ACC112 (cell line): ENCODE measurements around the gene ACER3.
"Not testable (repeated sequence)": the region's sequence is repeated elsewhere in the genome, so short reads cannot be mapped to it uniquely, and the experiment has no call there.

Experiments used
- H2AFZ ChIP-seq: fragments of 200-600 bp; sonication (generic); one replicate; pipeline ENCODE4 v1.6.0; 2017; ENCODE audit warnings: antibody characterized with exemption, low read length; ENCODE audit not compliant: unreplicated experiment
- H3K27ac ChIP-seq: fragments of 200-600 bp; sonication (generic); 2 replicates; pipeline ENCODE4 v1.5.1; 2014; ENCODE audit warnings: low read depth, mild to moderate bottlenecking, antibody characterized with exemption, low read length, moderate library complexity
- H3K27me3 ChIP-seq: fragments of 200-600 bp; sonication (generic); 2 replicates; pipeline ENCODE4 v1.6.1; 2014; ENCODE audit warnings: mild to moderate bottlenecking, antibody characterized with exemption, low read length, moderate library complexity, mixed read lengths; ENCODE audit not compliant: insufficient read depth
- H3K36me3 ChIP-seq: fragments of 200-600 bp; sonication (generic); 2 replicates; pipeline ENCODE4 v1.6.1; 2016; ENCODE audit warnings: mild to moderate bottlenecking, antibody characterized with exemption, low read length, moderate library complexity, mixed read lengths; ENCODE audit not compliant: insufficient read depth
- H3K4me1 ChIP-seq: fragments of 200-600 bp; sonication (generic); one replicate; pipeline ENCODE4 v1.6.1; 2016; ENCODE audit warnings: low read length, mixed read lengths; ENCODE audit not compliant: insufficient read depth, unreplicated experiment, control insufficient read depth
- H3K4me3 ChIP-seq: fragments of 200-600 bp; sonication (generic); 2 replicates; pipeline ENCODE4 v1.5.1; 2014; ENCODE audit warnings: mild to moderate bottlenecking, low read depth, low read length
- H3K79me2 ChIP-seq: fragments of 200-600 bp; sonication (generic); one replicate; pipeline ENCODE4 v1.6.0; 2016; ENCODE audit warnings: low read length; ENCODE audit not compliant: control insufficient read depth, unreplicated experiment, insufficient read depth

Gene ACER3

DNA sequence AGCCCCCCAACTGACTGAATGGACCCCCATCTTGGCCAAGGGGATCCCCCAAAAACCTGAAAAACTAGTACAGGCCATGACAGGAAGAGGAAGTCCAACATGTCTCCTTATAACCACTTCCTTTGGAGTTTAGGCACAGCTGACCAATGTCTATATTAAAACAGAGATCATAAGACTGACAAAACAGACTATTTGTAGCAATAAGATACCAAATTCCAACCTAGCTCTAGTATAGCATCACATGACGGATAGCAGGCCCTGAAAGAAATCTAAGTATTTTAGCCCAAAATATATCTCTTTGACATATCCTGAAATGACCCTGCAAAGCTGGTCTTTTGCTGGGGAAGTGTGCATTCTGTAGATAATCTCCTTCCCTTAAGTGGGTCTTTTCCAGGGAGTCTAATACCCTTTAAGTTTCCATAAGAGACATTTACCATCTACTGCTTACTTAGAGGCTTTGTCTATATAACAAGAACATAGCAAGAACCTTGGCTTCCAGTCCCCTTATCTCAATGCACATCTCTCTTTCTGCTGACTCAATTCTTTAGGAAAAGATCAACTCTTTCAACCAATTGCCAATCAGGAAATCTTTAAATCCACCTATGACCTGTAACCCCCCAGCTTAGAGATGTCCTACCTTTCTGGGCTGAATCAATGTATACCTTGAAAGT lies 34.9 kb upstream of the ACER3 start:
- Histone ChIP-seq H3K4me3 (no peak overlapping the region), H3K4me1 (peaks cover 33% of the 10 kb centered on the region), H3K27ac (no peak overlapping the region), H3K27me3 (no peaks in the 10 kb centered on the region), H3K36me3 (no peaks in the 10 kb centered on the region), H2AFZ (no peak overlapping the region), H3K79me2 (no peaks in the 10 kb centered on the region)

DNA sequence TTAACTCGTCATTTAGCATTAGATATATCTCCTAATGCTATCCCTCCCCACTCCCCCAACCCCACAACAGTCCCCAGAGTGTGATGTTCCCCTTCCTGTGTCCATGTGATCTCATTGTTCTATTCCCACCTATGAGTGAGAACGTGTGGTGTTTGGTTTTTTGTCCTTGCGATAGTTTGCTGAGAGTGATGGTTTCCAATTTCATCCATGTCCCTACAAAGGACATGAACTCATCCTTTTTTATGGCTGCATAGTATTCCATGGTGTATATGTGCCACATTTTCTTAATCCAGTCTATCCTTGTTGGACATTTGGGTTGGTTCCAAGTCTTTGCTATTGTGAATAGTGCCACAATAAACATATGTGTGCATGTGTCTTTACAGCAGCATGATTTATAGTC lies 34.2 kb upstream of the ACER3 start:
- not testable (repeated sequence) for H3K79me2 ChIP-seq, H3K4me3 ChIP-seq, H3K27me3 ChIP-seq, H3K27ac ChIP-seq, H2AFZ ChIP-seq, H3K36me3 ChIP-seq
- peaks cover 33% of the 10 kb centered on the region for H3K4me1 ChIP-seq

DNA sequence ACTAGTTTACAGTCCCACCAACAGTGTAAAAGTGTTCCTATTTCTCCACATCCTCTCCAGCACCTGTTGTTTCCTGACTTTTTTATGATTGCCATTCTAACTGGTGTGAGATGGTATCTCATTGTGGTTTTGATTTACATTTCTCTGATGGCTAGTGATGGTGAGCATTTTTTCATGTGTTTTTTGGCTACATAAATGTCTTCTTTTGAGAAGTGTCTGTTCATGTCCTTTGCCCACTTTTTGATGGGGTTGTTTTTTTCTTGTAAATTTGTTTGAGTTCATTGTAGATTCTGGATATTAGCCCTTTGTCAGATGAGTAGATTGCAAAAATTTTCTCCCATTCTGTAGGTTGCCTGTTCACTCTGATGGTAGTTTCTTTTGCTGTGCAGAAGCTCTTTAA lies 33.7 kb upstream of the ACER3 start:
- H2AFZ ChIP-seq, result not testable (repeated sequence)

DNA sequence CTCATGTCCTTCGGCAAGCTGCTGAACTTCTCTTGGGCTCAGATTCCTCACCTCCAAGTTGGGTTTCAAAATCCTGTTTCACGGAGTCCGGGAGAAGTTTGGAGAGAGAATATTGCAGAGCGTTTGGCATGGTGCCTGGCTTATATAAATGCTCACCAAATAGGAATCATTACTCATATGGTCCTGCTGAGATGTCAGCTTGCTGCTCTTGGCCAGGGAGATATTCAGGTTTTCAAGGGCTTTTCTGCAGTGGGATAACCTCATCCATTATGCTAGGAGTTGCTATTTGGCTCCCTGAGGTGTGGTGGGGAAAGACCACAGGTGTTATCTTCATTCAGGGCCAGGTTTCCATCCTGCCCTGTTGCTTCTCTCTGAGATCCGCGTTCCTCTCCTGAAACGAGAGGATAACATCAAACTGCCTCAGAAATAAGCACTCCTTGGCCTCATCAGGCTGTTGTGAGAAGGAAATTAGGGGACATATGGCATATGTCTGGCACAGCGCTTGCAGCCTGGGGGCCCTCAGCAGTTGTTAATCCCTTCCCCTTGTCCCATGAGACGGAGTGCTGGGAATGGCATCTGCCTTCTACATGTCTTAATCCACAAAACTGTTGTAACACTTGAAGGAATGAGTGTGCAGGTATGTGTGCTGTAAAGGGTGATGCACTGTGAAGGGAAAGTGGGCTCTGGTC lies 29.9 kb upstream of the ACER3 start:
- no peak overlapping the region for H3K27ac ChIP-seq
- H3K36me3 ChIP-seq, result no peaks in the 10 kb centered on the region
- H2AFZ ChIP-seq, result no peak overlapping the region

More for the DNA sequence above, 33.7 kb upstream of the ACER3 start:
- H3K4me1 ChIP-seq, result peaks cover 33% of the 10 kb centered on the region
- not testable (repeated sequence) for H3K4me3 ChIP-seq, H3K27ac ChIP-seq, H3K27me3 ChIP-seq, H3K79me2 ChIP-seq, H3K36me3 ChIP-seq

DNA sequence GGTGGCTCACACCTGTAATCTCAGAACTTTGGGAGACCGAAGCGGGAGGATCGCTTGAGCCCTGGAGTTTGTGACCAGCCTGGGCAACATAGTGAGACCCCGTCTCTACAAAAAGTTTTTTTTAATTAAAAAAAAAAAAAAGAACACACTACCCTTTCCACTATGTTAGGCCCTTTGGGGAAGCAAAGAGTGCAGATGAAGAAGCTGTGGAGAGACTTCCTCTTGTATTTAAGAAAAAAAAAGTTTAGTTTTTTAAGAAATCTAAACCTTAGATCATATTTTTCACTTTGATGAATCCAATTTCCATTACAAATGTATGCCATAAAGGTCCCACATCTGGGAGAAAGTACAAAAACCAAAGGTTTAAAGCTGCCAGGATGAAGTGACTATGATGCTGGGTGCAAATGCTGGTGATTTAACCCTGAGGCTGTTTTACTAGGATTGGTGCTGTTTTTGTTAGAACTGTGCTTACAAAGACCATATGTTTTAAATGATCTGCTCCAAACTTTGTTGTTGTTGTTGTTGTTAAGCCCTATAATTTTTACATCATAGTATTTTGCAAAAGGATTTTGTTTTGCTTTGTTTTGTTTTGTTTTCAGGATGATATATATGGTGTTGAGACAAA lies 28.9 kb upstream of the ACER3 start:
- peaks cover 6% of the 10 kb centered on the region for H3K4me1 ChIP-seq
- H3K27me3 ChIP-seq, result no peaks in the 10 kb centered on the region
- H3K36me3 ChIP-seq, result no peaks in the 10 kb centered on the region
- no peak overlapping the region for H3K27ac ChIP-seq
- no peak overlapping the region for H3K4me3 ChIP-seq
- H2AFZ ChIP-seq, result no peak overlapping the region
- no peaks in the 10 kb centered on the region for H3K79me2 ChIP-seq

More for the DNA sequence above, 29.9 kb upstream of the ACER3 start:
- no peaks in the 10 kb centered on the region for H3K79me2 ChIP-seq
- no peak overlapping the region for H3K4me3 ChIP-seq
- peaks cover 7% of the 10 kb centered on the region for H3K4me1 ChIP-seq
- no peaks in the 10 kb centered on the region for H3K27me3 ChIP-seq

DNA sequence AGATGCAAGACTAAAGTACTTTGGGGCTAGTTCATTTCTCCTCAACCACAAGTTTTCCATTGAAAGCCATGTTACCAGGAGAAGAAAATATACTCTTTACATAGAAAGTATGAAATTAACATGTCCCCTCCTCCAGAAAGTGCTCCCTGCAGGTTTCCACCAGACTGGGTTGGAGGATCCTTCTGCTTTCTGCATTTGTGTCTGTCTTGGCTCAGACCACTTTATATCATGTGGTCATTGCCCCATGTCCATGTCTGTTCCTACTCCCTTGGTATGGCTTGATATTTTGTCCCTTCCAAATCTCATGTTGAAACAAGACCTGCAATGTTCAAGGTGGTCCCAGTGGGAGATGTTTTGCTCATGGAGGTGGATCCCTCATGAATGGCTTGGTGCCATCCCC lies 28.4 kb upstream of the ACER3 start:
- Histone ChIP-seq H3K27me3 (0 out of 2 replicates have a peak, but pooled peaks cover under 1% of the 10 kb centered on the region), H3K4me3 (no peak overlapping the region), H3K36me3 (no peaks in the 10 kb centered on the region), H3K4me1 (peaks cover 6% of the 10 kb centered on the region), H3K27ac (no peak overlapping the region), H2AFZ (no peak overlapping the region), H3K79me2 (no peaks in the 10 kb centered on the region)

DNA sequence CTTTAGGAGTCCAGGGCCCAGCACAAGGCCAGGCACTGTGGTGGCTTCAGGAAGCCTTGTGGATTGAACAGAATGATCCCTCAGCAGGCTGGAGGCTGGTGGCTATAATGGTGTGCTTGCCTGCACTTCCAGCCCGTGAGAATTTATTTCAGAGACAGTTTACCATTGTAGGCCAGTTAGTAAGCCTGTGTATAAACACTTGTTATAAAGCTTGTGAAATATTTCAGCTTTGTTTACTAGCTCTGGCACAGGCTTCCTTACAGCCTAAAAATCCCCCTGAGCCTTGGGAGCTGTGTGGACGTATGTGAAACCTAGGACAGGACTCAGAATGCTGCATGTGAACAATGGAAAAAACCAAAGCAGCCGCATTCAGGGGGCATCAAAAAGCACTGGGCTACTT lies 26.6 kb upstream of the ACER3 start:
- Histone ChIP-seq H3K79me2 (no peaks in the 10 kb centered on the region), H3K36me3 (no peaks in the 10 kb centered on the region), H3K4me1 (peaks cover 6% of the 10 kb centered on the region), H3K27me3 (peaks cover 5% of the 10 kb centered on the region; the same call in 1 of the 2 replicates), H3K4me3 (no peak overlapping the region), H2AFZ (no peak overlapping the region), H3K27ac (no peak overlapping the region)

DNA sequence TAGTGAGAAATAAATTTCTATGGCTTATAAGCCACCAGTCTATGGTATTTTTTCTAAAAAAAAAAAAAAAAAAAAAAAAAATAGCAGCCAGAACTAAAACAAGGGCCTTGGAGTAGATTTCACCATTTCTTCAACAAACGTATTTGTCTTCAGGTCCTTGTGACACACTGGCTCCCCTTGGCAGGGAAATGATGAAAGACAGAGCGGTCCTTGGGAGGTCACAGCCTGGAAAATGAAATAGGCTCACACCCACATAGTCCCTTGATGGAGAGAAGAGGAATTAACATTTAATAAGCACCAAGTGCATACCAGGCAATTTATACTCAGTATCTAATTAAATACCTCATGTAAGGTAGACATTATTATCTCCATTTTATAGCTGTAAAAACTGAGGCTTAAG lies 25.7 kb upstream of the ACER3 start:
- Histone ChIP-seq H3K27ac (no peak overlapping the region), H3K79me2 (no peaks in the 10 kb centered on the region), H3K27me3 (peaks cover 8% of the 10 kb centered on the region; the same call in 1 of the 2 replicates), H3K36me3 (no peaks in the 10 kb centered on the region), H3K4me1 (peaks cover 6% of the 10 kb centered on the region), H2AFZ (no peak overlapping the region), H3K4me3 (no peak overlapping the region)

DNA sequence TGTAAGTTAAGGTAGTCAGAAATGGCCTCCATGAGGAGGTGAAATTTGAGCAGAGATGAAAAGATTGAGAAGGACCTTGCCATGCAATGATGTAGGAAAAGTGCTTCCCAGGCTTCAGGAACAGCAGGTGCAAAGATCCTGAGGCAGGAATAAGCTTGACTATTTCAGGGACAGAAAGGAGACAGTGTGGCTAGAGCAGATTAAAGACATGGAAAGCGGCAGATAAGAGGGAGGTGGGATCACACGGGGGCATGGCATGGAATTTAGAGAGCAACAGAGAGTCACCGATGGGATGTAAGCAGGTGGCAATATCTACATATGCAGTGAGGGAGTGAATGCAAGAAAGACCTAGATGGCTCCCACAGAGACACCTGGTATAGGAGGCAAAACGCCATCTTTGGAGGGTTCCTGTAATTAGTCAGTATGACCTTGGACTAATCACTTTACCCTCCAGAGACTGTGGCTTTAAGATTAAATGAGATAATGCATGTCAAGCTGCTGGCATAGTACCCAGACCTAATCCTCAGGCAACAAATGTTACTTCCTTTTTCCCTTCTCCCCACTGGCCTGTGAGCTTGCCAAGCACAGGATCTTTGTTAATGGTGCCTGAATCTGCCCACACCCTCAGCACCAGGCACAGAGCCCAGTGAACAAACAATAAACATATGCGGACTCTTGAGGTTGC lies 24.6 kb upstream of the ACER3 start:
- Histone ChIP-seq H3K4me1 (no peaks in the 10 kb centered on the region), H3K79me2 (no peaks in the 10 kb centered on the region), H2AFZ (no peak overlapping the region), H3K4me3 (no peak overlapping the region), H3K27me3 (peaks cover 8% of the 10 kb centered on the region; the same call in 1 of the 2 replicates), H3K36me3 (no peaks in the 10 kb centered on the region), H3K27ac (no peak overlapping the region)

DNA sequence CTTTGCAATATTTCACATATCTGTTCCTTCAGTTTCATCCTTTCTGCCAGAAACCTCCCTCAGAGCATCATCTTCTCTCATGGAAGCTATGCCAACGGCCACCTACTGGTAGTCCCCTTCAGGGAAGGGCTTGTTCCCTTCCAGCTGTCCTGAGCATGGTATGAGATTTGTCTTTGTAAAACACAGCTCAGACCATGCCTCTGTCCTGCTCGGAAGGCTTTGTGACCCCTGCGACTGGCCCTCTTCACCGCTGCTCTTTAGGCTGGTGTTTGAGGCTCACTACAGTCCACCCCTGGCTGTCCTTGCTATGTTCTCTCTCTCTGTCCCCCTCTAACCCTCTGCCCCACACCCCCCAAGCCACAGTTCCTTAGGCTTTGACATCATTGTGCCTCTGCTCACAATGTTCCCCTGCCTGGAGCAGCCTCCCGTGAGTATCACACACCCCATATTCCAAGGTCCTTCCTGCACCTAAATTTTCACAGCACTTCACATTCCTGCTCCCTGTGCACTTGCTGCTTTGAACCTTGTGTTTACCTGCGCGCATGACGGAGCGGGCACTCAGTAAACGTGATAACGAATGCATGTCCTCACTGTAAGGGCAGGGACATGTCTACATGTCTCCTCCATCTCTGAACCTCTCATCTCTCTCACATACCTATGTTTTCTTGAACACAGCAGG lies 24.0 kb upstream of the ACER3 start:
- no peak overlapping the region for H3K27ac ChIP-seq
- H3K4me3 ChIP-seq, result no peak overlapping the region
- H3K27me3 ChIP-seq, result peaks cover 14% of the 10 kb centered on the region; the same call in 1 of the 2 replicates
- no peaks in the 10 kb centered on the region for H3K36me3 ChIP-seq
- H3K79me2 ChIP-seq, result no peaks in the 10 kb centered on the region
- H3K4me1 ChIP-seq, result no peaks in the 10 kb centered on the region
- no peak overlapping the region for H2AFZ ChIP-seq
